PFSK-1 (cell line): ENCODE data around the gene PCDHGB1.

Source experiments
- POLR2AphosphoS5 ChIP-seq: IDR thresholded peaks from 2 replicates; pipeline ENCODE4 v1.6.1; 2012; ENCODE audit warnings: low read depth, mild to moderate bottlenecking, control low read depth, low read length, moderate library complexity
- TF ChIP-seq, protein P1 (sequence below), 2 experiments: IDR thresholded peaks; 2 replicates each; pipeline versions ENCODE4 v1.6.1 to v1.8.0; 2011 to 2012; ENCODE audit warnings: low read depth in 2 of 2, low read length in 2 of 2, control low read depth in 1 of 2, inconsistent platforms in 1 of 2, mild to moderate bottlenecking in 1 of 2, moderate library complexity in 1 of 2; ENCODE audit not compliant: insufficient read depth in 1 of 2

GRCh38 chr5:141345327-141345726 lies 4.6 kb upstream of the PCDHGB1 start:
- TF ChIP-seq POLR2AphosphoS5, result no peak
- TF ChIP-seq, protein P1, sequence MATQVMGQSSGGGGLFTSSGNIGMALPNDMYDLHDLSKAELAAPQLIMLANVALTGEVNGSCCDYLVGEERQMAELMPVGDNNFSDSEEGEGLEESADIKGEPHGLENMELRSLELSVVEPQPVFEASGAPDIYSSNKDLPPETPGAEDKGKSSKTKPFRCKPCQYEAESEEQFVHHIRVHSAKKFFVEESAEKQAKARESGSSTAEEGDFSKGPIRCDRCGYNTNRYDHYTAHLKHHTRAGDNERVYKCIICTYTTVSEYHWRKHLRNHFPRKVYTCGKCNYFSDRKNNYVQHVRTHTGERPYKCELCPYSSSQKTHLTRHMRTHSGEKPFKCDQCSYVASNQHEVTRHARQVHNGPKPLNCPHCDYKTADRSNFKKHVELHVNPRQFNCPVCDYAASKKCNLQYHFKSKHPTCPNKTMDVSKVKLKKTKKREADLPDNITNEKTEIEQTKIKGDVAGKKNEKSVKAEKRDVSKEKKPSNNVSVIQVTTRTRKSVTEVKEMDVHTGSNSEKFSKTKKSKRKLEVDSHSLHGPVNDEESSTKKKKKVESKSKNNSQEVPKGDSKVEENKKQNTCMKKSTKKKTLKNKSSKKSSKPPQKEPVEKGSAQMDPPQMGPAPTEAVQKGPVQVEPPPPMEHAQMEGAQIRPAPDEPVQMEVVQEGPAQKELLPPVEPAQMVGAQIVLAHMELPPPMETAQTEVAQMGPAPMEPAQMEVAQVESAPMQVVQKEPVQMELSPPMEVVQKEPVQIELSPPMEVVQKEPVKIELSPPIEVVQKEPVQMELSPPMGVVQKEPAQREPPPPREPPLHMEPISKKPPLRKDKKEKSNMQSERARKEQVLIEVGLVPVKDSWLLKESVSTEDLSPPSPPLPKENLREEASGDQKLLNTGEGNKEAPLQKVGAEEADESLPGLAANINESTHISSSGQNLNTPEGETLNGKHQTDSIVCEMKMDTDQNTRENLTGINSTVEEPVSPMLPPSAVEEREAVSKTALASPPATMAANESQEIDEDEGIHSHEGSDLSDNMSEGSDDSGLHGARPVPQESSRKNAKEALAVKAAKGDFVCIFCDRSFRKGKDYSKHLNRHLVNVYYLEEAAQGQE (IDR thresholded peaks at IDR 0.05; ENCODE audit: insufficient read depth in 1 of 2, low read depth in 2 of 2, low read length in 2 of 2), result no peak
